ENCODE data around the gene KCNIP1. TPM values are rescaled to one million over a fixed set of nuclear protein-coding genes. Genes with fewer than 3 reads are reported as not detected.
"Not testable (repeated sequence)": the region's sequence is repeated elsewhere in the genome, so short reads cannot be mapped to it uniquely, and the experiment has no call there.

Gene KCNIP1
- total RNA-seq, 1 donor from 2014 or later, result not detected

DNA sequence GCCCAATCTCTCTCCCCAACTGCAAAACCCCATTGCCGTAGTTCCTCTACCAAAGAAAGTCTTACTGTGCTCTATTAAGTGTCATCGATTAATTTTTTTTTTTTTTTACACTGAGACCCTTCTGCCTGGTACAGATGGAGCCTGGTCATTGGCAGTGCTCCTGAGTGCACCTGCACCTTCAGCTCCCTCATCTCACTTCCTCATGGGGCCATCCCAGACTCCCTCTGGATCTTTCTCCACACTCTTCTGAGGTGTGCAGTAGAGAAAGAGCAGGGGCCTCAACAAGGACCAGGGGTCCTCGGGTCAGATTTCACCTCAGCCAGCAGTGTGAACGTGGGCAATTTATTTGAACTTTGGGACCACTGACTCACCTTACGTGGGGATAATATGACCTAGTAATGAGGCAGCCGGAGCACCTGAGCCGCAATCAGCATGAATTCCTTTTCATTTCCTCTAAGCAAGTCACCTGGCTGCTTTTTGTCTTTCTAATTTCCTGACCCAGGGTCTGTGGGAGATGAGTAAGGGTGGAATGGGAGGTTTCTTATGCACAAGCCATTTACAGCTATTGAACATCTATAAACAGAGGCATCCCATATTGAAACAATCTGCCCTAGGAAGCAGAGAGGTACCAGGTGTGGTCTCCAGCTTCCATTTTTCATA, 257.4 kb downstream of the KCNIP1 start:
- Histone ChIP-seq H3K27ac (no peak overlapping the region), H3K27me3 (no peaks in the 10 kb centered on the region), H3K4me3 (no peak overlapping the region), H3K4me1 (peaks cover 17% of the 10 kb centered on the region), H3K9me3 (no peaks in the 10 kb centered on the region), H3K36me3 (no peaks in the 10 kb centered on the region)
- no peak for DNase-seq (ENCODE audit: extremely low spot score in 2 of 2)
- intact Hi-C loops (cut with DNase I), result no loop called here
- TF ChIP-seq POLR2AphosphoS5 (IDR thresholded peaks at IDR 0.05; ENCODE audit: insufficient read depth in 1 of 2, low read depth in 1 of 2) (no peak), POLR2A (IDR thresholded peaks at IDR 0.05) (no peak), CTCF (IDR thresholded peaks at IDR 0.05) (no peak)

GRCh38 chr5:170761708-170762066, 257.9 kb downstream of the KCNIP1 start:
- peaks cover 14% of the 10 kb centered on the region for H3K4me1 ChIP-seq
- H3K36me3 ChIP-seq, result no peaks in the 10 kb centered on the region
- TF ChIP-seq POLR2A (IDR thresholded peaks at IDR 0.05), result no peak
- no peak for TF ChIP-seq CTCF (IDR thresholded peaks at IDR 0.05)
- TF ChIP-seq POLR2AphosphoS5 (IDR thresholded peaks at IDR 0.05; ENCODE audit: insufficient read depth in 1 of 2, low read depth in 1 of 2), result no peak
- H3K9me3 ChIP-seq, result no peaks in the 10 kb centered on the region
- intact Hi-C loops (cut with DNase I), result no loop called here
- H3K27me3 ChIP-seq, result no peaks in the 10 kb centered on the region
- H3K4me3 ChIP-seq, result no peak overlapping the region
- no peak for DNase-seq (ENCODE audit: extremely low spot score in 2 of 2)
- H3K27ac ChIP-seq, result no peak overlapping the region

GRCh38 chr5:170762298-170762697, 258.5 kb downstream of the KCNIP1 start:
- intact Hi-C loops (cut with DNase I); DNase-seq (ENCODE audit: extremely low spot score in 2 of 2); H3K9me3 ChIP-seq; H3K4me3 ChIP-seq; H3K27ac ChIP-seq; H3K36me3 ChIP-seq; H3K4me1 ChIP-seq; H3K27me3 ChIP-seq: not testable (repeated sequence)

DNA sequence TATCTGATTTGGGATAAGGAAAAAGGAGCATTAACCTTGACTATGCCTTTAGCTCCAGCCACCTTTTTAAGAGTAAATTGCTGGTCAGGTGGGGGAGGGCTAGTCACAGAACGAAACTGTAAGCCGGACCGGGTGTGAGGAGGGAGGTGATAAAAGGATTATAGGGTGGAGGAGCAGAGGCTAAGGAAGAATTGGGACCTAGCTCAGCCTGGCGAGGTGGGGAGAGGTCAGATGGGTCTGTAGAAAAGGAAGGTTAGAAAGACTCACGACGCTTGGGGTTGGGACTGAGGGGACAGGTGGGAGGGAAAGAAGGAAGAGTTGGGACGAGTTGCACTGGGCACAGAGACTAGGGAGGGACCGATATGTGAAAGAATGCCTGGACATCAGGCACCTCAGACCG, 262.0 kb downstream of the KCNIP1 start:
- H3K27me3 ChIP-seq; H3K4me1 ChIP-seq; H3K27ac ChIP-seq; H3K4me3 ChIP-seq; H3K36me3 ChIP-seq; DNase-seq (ENCODE audit: extremely low spot score in 2 of 2); H3K9me3 ChIP-seq; intact Hi-C loops (cut with DNase I): not testable (repeated sequence)

- Histone ChIP-seq H3K4me1 (no peaks in the 10 kb centered on the region), H3K27ac (no peak overlapping the region), H3K4me3 (no peak overlapping the region), H3K36me3 (no peaks in the 10 kb centered on the region), H3K27me3 (no peaks in the 10 kb centered on the region), H3K9me3 (no peaks in the 10 kb centered on the region)
- no peak for TF ChIP-seq POLR2A (IDR thresholded peaks at IDR 0.05)
- intact Hi-C loops (cut with DNase I), result no loop called here
- DNase-seq (ENCODE audit: extremely low spot score in 2 of 2), result no peak
Measured at GRCh38 chr5:170769246-170769645, 265.4 kb downstream of the KCNIP1 start.

- Histone ChIP-seq H3K27ac (no peak overlapping the region), H3K9me3 (no peaks in the 10 kb centered on the region), H3K36me3 (no peaks in the 10 kb centered on the region), H3K4me3 (no peak overlapping the region), H3K27me3 (no peaks in the 10 kb centered on the region), H3K4me1 (no peaks in the 10 kb centered on the region)
- TF ChIP-seq POLR2AphosphoS5 (IDR thresholded peaks at IDR 0.05; ENCODE audit: insufficient read depth in 1 of 2, low read depth in 1 of 2), result no peak
- no peak for TF ChIP-seq POLR2A (IDR thresholded peaks at IDR 0.05)
- TF ChIP-seq CTCF (IDR thresholded peaks at IDR 0.05), result no peak
- intact Hi-C loops (cut with DNase I), result no loop called here
- DNase-seq (ENCODE audit: extremely low spot score in 2 of 2), result no peak
Measured at GRCh38 chr5:170769898-170770416, 266.1 kb downstream of the KCNIP1 start.
